ENCODE results near the gene CALD1. TPM values are rescaled to one million over a fixed set of nuclear protein-coding genes. Genes with fewer than 3 reads are reported as not detected.

CALD1 gene
- polyA plus RNA-seq, 4 donors, result 217 to 273 (median 247) TPM

GRCh38 chr7:134910968-134911367 lies 131.5 kb downstream of the CALD1 start:
- no peak for DNase-seq (ENCODE audit: low read depth in 4 of 4, low spot score in 2 of 4)

- DNase-seq (ENCODE audit: low read depth in 4 of 4, low spot score in 2 of 4), result no peak
Observed at GRCh38 chr7:134916171-134916883, 136.9 kb downstream of the CALD1 start.

- no peak for DNase-seq (ENCODE audit: low read depth in 4 of 4, low spot score in 2 of 4)
Observed at GRCh38 chr7:134919240-134919641, 139.8 kb downstream of the CALD1 start.

- no peak for DNase-seq (ENCODE audit: low read depth in 4 of 4, low spot score in 2 of 4)
Observed at GRCh38 chr7:134920026-134920753, 140.8 kb downstream of the CALD1 start.

- DNase-seq (ENCODE audit: low read depth in 4 of 4, low spot score in 2 of 4), result no peak
Observed at GRCh38 chr7:134922720-134923704, 143.6 kb downstream of the CALD1 start.

- DNase-seq (ENCODE audit: low read depth in 4 of 4, low spot score in 2 of 4), result no peak
Observed at GRCh38 chr7:134925766-134926165, 146.3 kb downstream of the CALD1 start.

GRCh38 chr7:134926396-134926795 lies 147.0 kb downstream of the CALD1 start:
- DNase-seq (ENCODE audit: low read depth in 4 of 4, low spot score in 2 of 4), result no peak

GRCh38 chr7:134927076-134927475 lies 147.6 kb downstream of the CALD1 start:
- no peak for DNase-seq (ENCODE audit: low read depth in 4 of 4, low spot score in 2 of 4)

GRCh38 chr7:134927723-134928122 lies 148.3 kb downstream of the CALD1 start:
- DNase-seq (ENCODE audit: low read depth in 4 of 4, low spot score in 2 of 4), result no peak

- DNase-seq (ENCODE audit: low read depth in 4 of 4, low spot score in 2 of 4), result no peak
Observed at GRCh38 chr7:134928554-134928953, 149.1 kb downstream of the CALD1 start.

- no peak for DNase-seq (ENCODE audit: low read depth in 4 of 4, low spot score in 2 of 4)
Observed at GRCh38 chr7:134931487-134931886, 152.1 kb downstream of the CALD1 start.

- no peak for DNase-seq (ENCODE audit: low read depth in 4 of 4, low spot score in 2 of 4)
Observed at GRCh38 chr7:134932707-134933370, 153.4 kb downstream of the CALD1 start.

GRCh38 chr7:134933460-134934068 lies 154.1 kb downstream of the CALD1 start:
- DNase-seq (ENCODE audit: low read depth in 4 of 4, low spot score in 2 of 4), result no peak

- DNase-seq (ENCODE audit: low read depth in 4 of 4, low spot score in 2 of 4), result no peak
Observed at GRCh38 chr7:134935701-134936100, 156.3 kb downstream of the CALD1 start.

- no peak for DNase-seq (ENCODE audit: low read depth in 4 of 4, low spot score in 2 of 4)
Observed at GRCh38 chr7:134936893-134937510, 157.6 kb downstream of the CALD1 start.

- no peak for DNase-seq (ENCODE audit: low read depth in 4 of 4, low spot score in 2 of 4)
Observed at GRCh38 chr7:134938141-134938540, 158.7 kb downstream of the CALD1 start.

- no peak for DNase-seq (ENCODE audit: low read depth in 4 of 4, low spot score in 2 of 4)
Observed at GRCh38 chr7:134939136-134939535, 159.7 kb downstream of the CALD1 start.

GRCh38 chr7:134940729-134941128 lies 161.3 kb downstream of the CALD1 start:
- DNase-seq (ENCODE audit: low read depth in 4 of 4, low spot score in 2 of 4), result no peak

GRCh38 chr7:134941185-134941900 lies 161.9 kb downstream of the CALD1 start:
- DNase-seq (ENCODE audit: low read depth in 4 of 4, low spot score in 2 of 4), result no peak

All from left renal cortex interstitium (tissue), 4 donors.